HCT116 (cell line): ENCODE results near the gene MTG2. TPM values are rescaled to one million over a fixed set of nuclear protein-coding genes. Genes with fewer than 3 reads are reported as not detected.

Experiments used
- ATAC-seq: fragments of 200-7000 bp; cut with Tn5 transposase; 2 replicates; pipeline ENCODE4 v1.9.1; 2020; ENCODE audit warnings: mild to moderate bottlenecking, moderate library complexity
- BruUV-seq: library from RNA; stranded (reverse); fragments of 400-500 nt; replicated peaks from 2 replicates; lab custom pipeline; 2021; lab: Mats Ljungman, UMichigan
- CTCF ChIA-PET: fragments of 300-600 bp; sonication (Branson Sonifier 250); formaldehyde crosslinking; loops from one replicate; lab custom pipeline; 2021; ENCODE audit warnings: antibody characterized with exemption; lab: Charles Lee
- POLR2A ChIA-PET: fragments of 300-600, 350-600 bp; sonication (Branson Sonifier 250); formaldehyde crosslinking; loops from one replicate; lab custom pipeline; 2021; ENCODE audit warnings: antibody characterized with exemption; lab: Charles Lee
- RAD21 ChIA-PET, 2 experiments: fragments of 300-600 bp; sonication (Branson Sonifier 250); formaldehyde crosslinking; loops; one replicate each; lab custom pipeline; 2023; ENCODE audit warnings: low total read pairs in 2 of 2; ENCODE audit not compliant: uncharacterized antibody in 2 of 2, unreplicated experiment in 2 of 2, low non-redundant PET in 1 of 2; lab: Charles Lee
- DNase-seq: peaks from one replicate; pipeline ENCODE4 v3.0.0-alpha.2; 2010; ENCODE audit warnings: low read depth, low spot score
- H2AFZ ChIP-seq: fragments of 200-600 bp; shearing (Covaris generic), sonication (generic); 2 replicates; pipeline ENCODE4 v1.6.1; 2017; ENCODE audit warnings: low read depth, mixed run types, mixed read lengths, antibody characterized with exemption, low read length; ENCODE audit not compliant: poor library complexity, severe bottlenecking
- H3K27ac ChIP-seq: 2 replicates; pipeline ENCODE4 v1.5.1; 2012; ENCODE audit warnings: low read depth, low read length
- H3K27me3 ChIP-seq: fragments of 200-600 bp; sonication (generic); 2 replicates; pipeline ENCODE4 v1.6.1; 2016; ENCODE audit warnings: mixed run types, low read length, mixed read lengths; ENCODE audit not compliant: insufficient read depth
- H3K36me3 ChIP-seq, 2 experiments: fragments of 200-500 bp in 1 of 2; fragments of 200-600 bp in 1 of 2; sonication (Bioruptor generic) in 1 of 2; sonication (generic) in 1 of 2; 2 replicates each; pipeline versions ENCODE4 v1.5.1 to v1.6.1; 2014 to 2016; ENCODE audit warnings: low read length in 2 of 2, inconsistent platforms in 1 of 2, mixed read lengths in 1 of 2, mixed run types in 1 of 2; ENCODE audit not compliant: insufficient read depth in 2 of 2, control insufficient read depth in 1 of 2
- H3K4me1 ChIP-seq, 2 experiments: fragments of 200-600 bp in 1 of 2; sonication (generic) in 1 of 2; 2 replicates each; pipeline versions ENCODE4 v1.5.1 to v1.6.1; 2012 to 2017; ENCODE audit warnings: low read length in 2 of 2, inconsistent platforms in 1 of 2, mild to moderate bottlenecking in 1 of 2, mixed read lengths in 1 of 2, mixed run types in 1 of 2, moderate library complexity in 1 of 2; ENCODE audit not compliant: insufficient read depth in 2 of 2, control insufficient read depth in 1 of 2
- H3K4me2 ChIP-seq: fragments of 200-600 bp; sonication (generic); 2 replicates; pipeline ENCODE4 v1.6.1; 2017; ENCODE audit warnings: mixed run types, low read length, mixed read lengths
- H3K4me3 ChIP-seq, 2 experiments: fragments of 200-600 bp in 1 of 2; sonication (generic) in 1 of 2; replicated peaks in 1 of 2; 2 replicates each; pipeline ENCODE4 v1.5.1; 2011 to 2016; ENCODE audit warnings: low read length in 2 of 2, control low read depth in 1 of 2, low read depth in 1 of 2, mild to moderate bottlenecking in 1 of 2, mixed read lengths in 1 of 2, mixed run types in 1 of 2
- H3K79me2 ChIP-seq: fragments of 200-600 bp; sonication (generic); 2 replicates; pipeline ENCODE4 v1.6.1; 2017; ENCODE audit warnings: mild to moderate bottlenecking, mixed run types, low read length, moderate library complexity, mixed read lengths; ENCODE audit not compliant: insufficient read depth
- H3K9ac ChIP-seq: fragments of 200-600 bp; sonication (generic); 2 replicates; pipeline ENCODE4 v1.6.1; 2016; ENCODE audit warnings: low read length, mixed read lengths
- H3K9me2 ChIP-seq: fragments of 200-600 bp; sonication (generic), shearing (Covaris generic); 2 replicates; pipeline ENCODE4 v1.6.1; 2017; ENCODE audit warnings: mixed run types, mild to moderate bottlenecking, moderate library complexity; ENCODE audit not compliant: insufficient read depth
- H3K9me3 ChIP-seq, 2 experiments: fragments of 200-500 bp in 1 of 2; fragments of 200-600 bp in 1 of 2; sonication (Bioruptor generic) in 1 of 2; sonication (generic) in 1 of 2; 2 replicates each; pipeline ENCODE4 v1.6.1; 2014 to 2017; ENCODE audit warnings: low read length in 2 of 2, mixed read lengths in 2 of 2, inconsistent platforms in 1 of 2, low read depth in 1 of 2, mild to moderate bottlenecking in 1 of 2, mixed run types in 1 of 2, moderate library complexity in 1 of 2; ENCODE audit not compliant: control insufficient read depth in 1 of 2, insufficient read depth in 1 of 2
- H4K20me1 ChIP-seq: fragments of 200-600 bp; sonication (generic), shearing (Covaris generic); 2 replicates; pipeline ENCODE4 v1.6.1; 2017; ENCODE audit warnings: mixed run types, mild to moderate bottlenecking, moderate library complexity; ENCODE audit not compliant: insufficient read depth
- ELF1 ChIP-seq: IDR thresholded peaks from 2 replicates; pipeline ENCODE4 v1.6.1; 2012; ENCODE audit warnings: low read depth, borderline replicate concordance
- EZH2 ChIP-seq: fragments of 200-600 bp; sonication (generic); IDR thresholded peaks from 2 replicates; pipeline ENCODE4 v1.6.1; 2017; ENCODE audit warnings: antibody characterized with exemption, mixed run types
- POLR2AphosphoS5 ChIP-seq: IDR thresholded peaks from 2 replicates; pipeline ENCODE4 v1.6.1; 2011; ENCODE audit warnings: mild to moderate bottlenecking, low read depth, low read length, moderate library complexity
- RAD21 ChIP-seq: IDR thresholded peaks from 2 replicates; pipeline ENCODE4 v1.6.1; 2012; ENCODE audit warnings: low read depth, mild to moderate bottlenecking
- SIN3A ChIP-seq: IDR thresholded peaks from 2 replicates; pipeline ENCODE4 v1.6.1; 2012; ENCODE audit warnings: low read depth
- ZFX ChIP-seq: fragments of 450-650 bp; IDR thresholded peaks from 2 replicates; pipeline ENCODE4 v1.6.1; 2017
- ZNF274 ChIP-seq: fragments of 200-500 bp; sonication (Bioruptor generic); IDR thresholded peaks from 2 replicates; pipeline ENCODE4 v1.6.1; 2014; ENCODE audit warnings: mild to moderate bottlenecking, low read depth, low read length, inconsistent platforms
- intact Hi-C: fragments of 100-400 bp; cut with micrococcal nuclease; formaldehyde crosslinking; loops from 2 replicates; pipeline ENCODE4 v1.10.0; 2022
- total RNA-seq: library from RNA; stranded (reverse); gene quantifications from one replicate; pipeline ENCODE4 v1.2.1, GENCODE V29; 2021; ENCODE audit not compliant: unreplicated experiment
- TF ChIP-seq, protein P1 (sequence below): IDR thresholded peaks from 2 replicates; pipeline ENCODE4 v1.6.1; 2012
- TF ChIP-seq, protein P2 (sequence below), 3 experiments: fragments of 200-600 bp in 1 of 3; sonication (generic) in 1 of 3; IDR thresholded peaks in 2 of 3; conservative IDR thresholded peaks in 1 of 3; 2 replicates each; pipeline ENCODE4 v1.5.1; 2012 to 2017; ENCODE audit warnings: low read depth in 2 of 3, low read length in 2 of 3, antibody characterized with exemption in 1 of 3, borderline replicate concordance in 1 of 3, control low read depth in 1 of 3, mild to moderate bottlenecking in 1 of 3, mixed read lengths in 1 of 3, mixed run types in 1 of 3, moderate library complexity in 1 of 3; ENCODE audit not compliant: insufficient read depth in 1 of 3
- TF ChIP-seq, protein P3 (sequence below): IDR thresholded peaks from 2 replicates; pipeline ENCODE4 v1.6.1; 2011; ENCODE audit warnings: mild to moderate bottlenecking, low read length, moderate library complexity; ENCODE audit not compliant: insufficient replicate concordance; ENCODE audit errors: extremely low read depth

The MTG2 gene
- total RNA-seq, 1 experiment from 2014 or later: 43.3 TPM

DNA sequence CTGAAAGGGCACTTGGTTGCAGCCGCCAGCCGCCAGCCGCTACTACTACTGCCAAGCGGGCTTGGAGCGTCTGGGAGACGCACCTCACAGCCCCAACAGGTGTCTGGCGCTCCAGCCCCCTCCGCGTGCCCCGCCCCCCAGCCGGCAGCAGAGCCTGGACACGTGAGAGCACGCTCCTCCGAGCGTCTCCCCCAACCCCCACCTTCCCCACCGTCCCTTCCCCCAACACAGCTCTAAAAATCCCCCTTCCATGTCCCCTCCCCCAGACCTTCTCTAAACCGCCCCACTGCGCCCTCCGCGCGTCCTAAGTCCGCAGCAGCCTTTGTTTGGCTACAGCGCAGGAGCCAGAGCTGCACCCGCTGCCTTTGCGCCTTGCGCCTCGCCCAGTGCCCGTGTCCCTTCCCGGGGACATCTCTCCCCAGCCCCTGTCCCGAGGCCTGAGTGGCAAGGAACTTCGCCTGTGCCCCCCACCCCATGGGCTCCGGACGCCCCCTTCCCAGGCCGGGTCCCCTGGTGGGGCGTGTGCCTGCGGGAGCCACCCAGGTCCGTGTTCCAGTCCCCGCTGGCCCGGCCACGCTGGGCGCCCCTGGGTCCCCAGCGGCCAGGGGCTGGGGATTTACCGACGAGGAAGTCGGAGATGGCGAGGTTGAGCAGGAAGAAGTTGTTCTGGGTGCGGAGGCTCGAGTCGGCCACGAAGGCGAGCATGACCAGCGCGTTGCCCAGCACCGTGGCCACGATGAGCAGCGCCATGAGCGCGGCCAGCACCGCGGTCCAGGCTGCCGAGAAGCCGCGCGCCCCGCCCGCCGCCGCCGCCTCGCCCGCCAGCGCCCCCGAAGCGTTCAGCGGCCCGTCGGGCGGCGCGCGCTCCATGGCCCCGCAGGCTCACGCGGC lies 36.5 kb downstream of the MTG2 start:
- intact Hi-C loops: no loop called here
- no TSS peak for BruUV-seq
- H4K20me1 ChIP-seq: no peaks in the 10 kb centered on the region
- H3K4me1 ChIP-seq: no peaks in the 10 kb centered on the region
- ATAC-seq (no peak), DNase-seq (no peak)
- TF ChIP-seq POLR2AphosphoS5: no peak
- TF ChIP-seq RAD21: no peak
- no peak for TF ChIP-seq ELF1
- TF ChIP-seq, protein P1, sequence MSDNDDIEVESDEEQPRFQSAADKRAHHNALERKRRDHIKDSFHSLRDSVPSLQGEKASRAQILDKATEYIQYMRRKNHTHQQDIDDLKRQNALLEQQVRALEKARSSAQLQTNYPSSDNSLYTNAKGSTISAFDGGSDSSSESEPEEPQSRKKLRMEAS: no peak
- TF ChIP-seq, protein P2, sequence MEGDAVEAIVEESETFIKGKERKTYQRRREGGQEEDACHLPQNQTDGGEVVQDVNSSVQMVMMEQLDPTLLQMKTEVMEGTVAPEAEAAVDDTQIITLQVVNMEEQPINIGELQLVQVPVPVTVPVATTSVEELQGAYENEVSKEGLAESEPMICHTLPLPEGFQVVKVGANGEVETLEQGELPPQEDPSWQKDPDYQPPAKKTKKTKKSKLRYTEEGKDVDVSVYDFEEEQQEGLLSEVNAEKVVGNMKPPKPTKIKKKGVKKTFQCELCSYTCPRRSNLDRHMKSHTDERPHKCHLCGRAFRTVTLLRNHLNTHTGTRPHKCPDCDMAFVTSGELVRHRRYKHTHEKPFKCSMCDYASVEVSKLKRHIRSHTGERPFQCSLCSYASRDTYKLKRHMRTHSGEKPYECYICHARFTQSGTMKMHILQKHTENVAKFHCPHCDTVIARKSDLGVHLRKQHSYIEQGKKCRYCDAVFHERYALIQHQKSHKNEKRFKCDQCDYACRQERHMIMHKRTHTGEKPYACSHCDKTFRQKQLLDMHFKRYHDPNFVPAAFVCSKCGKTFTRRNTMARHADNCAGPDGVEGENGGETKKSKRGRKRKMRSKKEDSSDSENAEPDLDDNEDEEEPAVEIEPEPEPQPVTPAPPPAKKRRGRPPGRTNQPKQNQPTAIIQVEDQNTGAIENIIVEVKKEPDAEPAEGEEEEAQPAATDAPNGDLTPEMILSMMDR (IDR thresholded peaks at IDR 0.05 in 2 of 3, conservative IDR thresholded peaks at IDR 0.05 in 1 of 3; ENCODE audit: borderline replicate concordance in 1 of 3, insufficient read depth in 1 of 3, low read depth in 2 of 3, low read length in 2 of 3): no peak
- no peak for TF ChIP-seq ZNF274
- TF ChIP-seq ZFX: no peak
- TF ChIP-seq, protein P3, sequence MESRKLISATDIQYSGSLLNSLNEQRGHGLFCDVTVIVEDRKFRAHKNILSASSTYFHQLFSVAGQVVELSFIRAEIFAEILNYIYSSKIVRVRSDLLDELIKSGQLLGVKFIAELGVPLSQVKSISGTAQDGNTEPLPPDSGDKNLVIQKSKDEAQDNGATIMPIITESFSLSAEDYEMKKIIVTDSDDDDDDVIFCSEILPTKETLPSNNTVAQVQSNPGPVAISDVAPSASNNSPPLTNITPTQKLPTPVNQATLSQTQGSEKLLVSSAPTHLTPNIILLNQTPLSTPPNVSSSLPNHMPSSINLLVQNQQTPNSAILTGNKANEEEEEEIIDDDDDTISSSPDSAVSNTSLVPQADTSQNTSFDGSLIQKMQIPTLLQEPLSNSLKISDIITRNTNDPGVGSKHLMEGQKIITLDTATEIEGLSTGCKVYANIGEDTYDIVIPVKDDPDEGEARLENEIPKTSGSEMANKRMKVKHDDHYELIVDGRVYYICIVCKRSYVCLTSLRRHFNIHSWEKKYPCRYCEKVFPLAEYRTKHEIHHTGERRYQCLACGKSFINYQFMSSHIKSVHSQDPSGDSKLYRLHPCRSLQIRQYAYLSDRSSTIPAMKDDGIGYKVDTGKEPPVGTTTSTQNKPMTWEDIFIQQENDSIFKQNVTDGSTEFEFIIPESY: no peak
- TF ChIP-seq SIN3A: no peak
- no peak for TF ChIP-seq EZH2
- H3K79me2 ChIP-seq: no peaks in the 10 kb centered on the region
- no peak overlapping the region for H3K4me2 ChIP-seq
- POLR2A ChIA-PET: no interaction called here
- H2AFZ ChIP-seq: no peak overlapping the region
- no peak overlapping the region for H3K27ac ChIP-seq
- H3K9me3 ChIP-seq: no peaks in the 10 kb centered on the region
- RAD21 ChIA-PET: no interaction called here
- no peaks in the 10 kb centered on the region for H3K36me3 ChIP-seq
- no peak overlapping the region for H3K4me3 ChIP-seq
- CTCF ChIA-PET: no interaction called here
- H3K9ac ChIP-seq: no peak overlapping the region
- no peaks in the 10 kb centered on the region for H3K9me2 ChIP-seq
- peaks cover 13% of the 10 kb centered on the region; the same call in 1 of the 2 replicates for H3K27me3 ChIP-seq
